Skeletal muscle cell (primary cell): ENCODE results near the gene THY1.
"Not testable (repeated sequence)": the region's sequence is repeated elsewhere in the genome, so short reads cannot be mapped to it uniquely, and the experiment has no call there.

Experiments used
- DNase-seq: peaks from one replicate; pipeline ENCODE4 v3.0.0-alpha.2; 2010; ENCODE audit warnings: low read depth
- H3K4me3 ChIP-seq: 2 replicates; pipeline ENCODE4 v1.5.1; 2011; ENCODE audit warnings: low read depth, mild to moderate bottlenecking, control low read depth, low read length, moderate library complexity

Gene THY1

GRCh38 chr11:119446871-119447663 is 24.1 kb upstream of the THY1 start:
- DNase-seq, result no peak
- no peak overlapping the region for H3K4me3 ChIP-seq

- no peak for DNase-seq
- no peak overlapping the region for H3K4me3 ChIP-seq
Measured at GRCh38 chr11:119446434-119446833, 23.5 kb upstream of the THY1 start.

GRCh38 chr11:119445850-119446249 is 22.9 kb upstream of the THY1 start:
- H3K4me3 ChIP-seq, result no peak overlapping the region
- no peak for DNase-seq

- H3K4me3 ChIP-seq, result no peak overlapping the region
- DNase-seq, result no peak
Measured at GRCh38 chr11:119445379-119445778, 22.4 kb upstream of the THY1 start.

GRCh38 chr11:119441898-119442243 is 18.9 kb upstream of the THY1 start:
- DNase-seq, result no peak
- no peak overlapping the region for H3K4me3 ChIP-seq

- no peak for DNase-seq
- H3K4me3 ChIP-seq, result no peak overlapping the region
Measured at GRCh38 chr11:119438599-119438998, 15.6 kb upstream of the THY1 start.

GRCh38 chr11:119437521-119437920 is 14.5 kb upstream of the THY1 start:
- not testable (repeated sequence) for H3K4me3 ChIP-seq, DNase-seq

- no peak for DNase-seq
- no peak overlapping the region for H3K4me3 ChIP-seq
Measured at GRCh38 chr11:119436711-119437110, 13.7 kb upstream of the THY1 start.

- no peak for DNase-seq
- H3K4me3 ChIP-seq, result no peak overlapping the region
Measured at GRCh38 chr11:119436093-119436492, 13.1 kb upstream of the THY1 start.

GRCh38 chr11:119434591-119435330 is 11.8 kb upstream of the THY1 start:
- no peak for DNase-seq
- no peak overlapping the region for H3K4me3 ChIP-seq

- no peak for DNase-seq
- H3K4me3 ChIP-seq, result no peak overlapping the region
Measured at GRCh38 chr11:119433358-119433725, 10.4 kb upstream of the THY1 start.

- peak; percentile 77 for DNase-seq
- peak overlapping the region; percentile 14 for H3K4me3 ChIP-seq
Measured at GRCh38 chr11:119432484-119433357, 9.7 kb upstream of the THY1 start.

- no peak overlapping the region for H3K4me3 ChIP-seq
- no peak for DNase-seq
Measured at GRCh38 chr11:119431523-119431922, 8.6 kb upstream of the THY1 start.

GRCh38 chr11:119427279-119427678 is 4.3 kb upstream of the THY1 start:
- H3K4me3 ChIP-seq, result no peak overlapping the region
- DNase-seq, result no peak

- no peak overlapping the region for H3K4me3 ChIP-seq
- DNase-seq, result no peak
Measured at GRCh38 chr11:119426142-119426541, 3.2 kb upstream of the THY1 start.

GRCh38 chr11:119424775-119425174 is 1.8 kb upstream of the THY1 start:
- DNase-seq, result no peak
- no peak overlapping the region for H3K4me3 ChIP-seq

GRCh38 chr11:119424276-119424675 is 1.3 kb upstream of the THY1 start:
- H3K4me3 ChIP-seq, result no peak overlapping the region
- DNase-seq, result no peak

GRCh38 chr11:119423509-119424254 is 710 bp upstream of the THY1 start:
- DNase-seq, result no peak
- H3K4me3 ChIP-seq, result peak overlapping the region; percentile 64

- peak overlapping the region; percentile 64 for H3K4me3 ChIP-seq
- no peak for DNase-seq
Measured at GRCh38 chr11:119421941-119422808, 797 bp downstream of the THY1 start.
